ENCODE measurements around the gene PARD3. TPM values are rescaled to one million over a fixed set of nuclear protein-coding genes. Genes with fewer than 3 reads are reported as not detected.

PARD3 gene
- total RNA-seq, 1 donor from 2014 or later = 98.2 TPM

GRCh38 chr10:34771525-34771924, 43.6 kb downstream of the PARD3 start:
- FAIRE-seq (no peak), DNase-seq (ENCODE audit: low read depth) (peak; percentile 50)
- no peaks in the 10 kb centered on the region for H3K27me3 ChIP-seq (ENCODE audit: control insufficient read depth, insufficient read depth, low read length)
- H3K4me3 ChIP-seq (ENCODE audit: low read depth, low read length) = no peak overlapping the region
- TF ChIP-seq, protein P1, sequence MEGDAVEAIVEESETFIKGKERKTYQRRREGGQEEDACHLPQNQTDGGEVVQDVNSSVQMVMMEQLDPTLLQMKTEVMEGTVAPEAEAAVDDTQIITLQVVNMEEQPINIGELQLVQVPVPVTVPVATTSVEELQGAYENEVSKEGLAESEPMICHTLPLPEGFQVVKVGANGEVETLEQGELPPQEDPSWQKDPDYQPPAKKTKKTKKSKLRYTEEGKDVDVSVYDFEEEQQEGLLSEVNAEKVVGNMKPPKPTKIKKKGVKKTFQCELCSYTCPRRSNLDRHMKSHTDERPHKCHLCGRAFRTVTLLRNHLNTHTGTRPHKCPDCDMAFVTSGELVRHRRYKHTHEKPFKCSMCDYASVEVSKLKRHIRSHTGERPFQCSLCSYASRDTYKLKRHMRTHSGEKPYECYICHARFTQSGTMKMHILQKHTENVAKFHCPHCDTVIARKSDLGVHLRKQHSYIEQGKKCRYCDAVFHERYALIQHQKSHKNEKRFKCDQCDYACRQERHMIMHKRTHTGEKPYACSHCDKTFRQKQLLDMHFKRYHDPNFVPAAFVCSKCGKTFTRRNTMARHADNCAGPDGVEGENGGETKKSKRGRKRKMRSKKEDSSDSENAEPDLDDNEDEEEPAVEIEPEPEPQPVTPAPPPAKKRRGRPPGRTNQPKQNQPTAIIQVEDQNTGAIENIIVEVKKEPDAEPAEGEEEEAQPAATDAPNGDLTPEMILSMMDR (IDR thresholded peaks at IDR 0.05; ENCODE audit: insufficient read depth, low read length, severe bottlenecking) = no peak
- H3K36me3 ChIP-seq (ENCODE audit: control insufficient read depth, insufficient read depth, low read length) = no peaks in the 10 kb centered on the region

- TF ChIP-seq, protein P1 (IDR thresholded peaks at IDR 0.05; ENCODE audit: insufficient read depth, low read length, severe bottlenecking) = no peak
- DNase-seq (ENCODE audit: low read depth) = peak; percentile 52
- Histone ChIP-seq H3K36me3 (ENCODE audit: control insufficient read depth, insufficient read depth, low read length) (no peaks in the 10 kb centered on the region), H3K4me3 (ENCODE audit: low read depth, low read length) (no peak overlapping the region), H3K27me3 (ENCODE audit: control insufficient read depth, insufficient read depth, low read length) (no peaks in the 10 kb centered on the region)
- no peak for FAIRE-seq
Measured at GRCh38 chr10:34771106-34771505, 44.0 kb downstream of the PARD3 start.

- Histone ChIP-seq H3K36me3 (ENCODE audit: control insufficient read depth, insufficient read depth, low read length) (no peaks in the 10 kb centered on the region), H3K27me3 (ENCODE audit: control insufficient read depth, insufficient read depth, low read length) (no peaks in the 10 kb centered on the region), H3K4me3 (ENCODE audit: low read depth, low read length) (no peak overlapping the region)
- TF ChIP-seq, protein P1 (IDR thresholded peaks at IDR 0.05; ENCODE audit: insufficient read depth, low read length, severe bottlenecking) = no peak
- FAIRE-seq = no peak
- DNase-seq (ENCODE audit: low read depth) = no peak
Measured at GRCh38 chr10:34769899-34770298, 45.2 kb downstream of the PARD3 start.

DNA sequence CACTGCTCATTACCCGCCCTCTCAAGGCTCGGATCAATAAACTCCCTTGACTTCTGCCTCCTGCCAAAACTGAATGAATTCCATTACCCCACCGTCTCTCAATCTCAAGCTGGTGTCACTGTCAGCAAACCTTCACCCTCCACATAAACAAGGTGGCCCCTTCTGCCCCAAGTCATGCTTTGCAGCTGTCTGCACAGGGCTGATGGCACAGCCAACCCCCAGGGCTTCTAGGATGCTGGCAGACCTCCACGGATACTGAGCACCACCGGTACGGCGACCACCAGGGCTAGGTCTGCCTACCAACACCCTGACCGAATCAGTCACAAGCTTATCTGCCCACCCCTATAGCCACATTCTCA, 46.1 kb downstream of the PARD3 start:
- Histone ChIP-seq H3K4me3 (ENCODE audit: low read depth, low read length) (no peak overlapping the region), H3K27me3 (ENCODE audit: control insufficient read depth, insufficient read depth, low read length) (no peaks in the 10 kb centered on the region), H3K36me3 (ENCODE audit: control insufficient read depth, insufficient read depth, low read length) (no peaks in the 10 kb centered on the region)
- TF ChIP-seq, protein P1 (IDR thresholded peaks at IDR 0.05; ENCODE audit: insufficient read depth, low read length, severe bottlenecking) = no peak
- no peak for DNase-seq (ENCODE audit: low read depth)
- FAIRE-seq = no peak

GRCh38 chr10:34768261-34768971, 46.7 kb downstream of the PARD3 start:
- DNase-seq (ENCODE audit: low read depth) (peak; percentile 73), FAIRE-seq (peak; percentile 80)
- Histone ChIP-seq H3K4me3 (ENCODE audit: low read depth, low read length) (no peak overlapping the region), H3K27me3 (ENCODE audit: control insufficient read depth, insufficient read depth, low read length) (no peaks in the 10 kb centered on the region), H3K36me3 (ENCODE audit: control insufficient read depth, insufficient read depth, low read length) (no peaks in the 10 kb centered on the region)
- TF ChIP-seq, protein P1 (IDR thresholded peaks at IDR 0.05; ENCODE audit: insufficient read depth, low read length, severe bottlenecking) = no peak
